Activated naive CD8-positive, alpha-beta T cell treated with anti-CD3 and anti-CD28 coated beads, Interleukin-2, amount 50 U/mL, for 24 hours (primary cell): Measurements from ENCODE around the gene N4BP3.

Experiments used
- ATAC-seq: fragments of 150-1000 bp; cut with Tn5 transposase; one replicate; pipeline ENCODE4 v1.10.0; 2021
- DNase-seq: peaks from one replicate; pipeline ENCODE4 v3.0.0; 2021
- H3K27ac Mint-ChIP-seq: one replicate; pipeline ENCODE4 v1.8.0; 2021; ENCODE audit warnings: mild to moderate bottlenecking, mixed read lengths
- H3K27me3 Mint-ChIP-seq: one replicate; pipeline ENCODE4 v1.8.0; 2021; ENCODE audit warnings: mixed read lengths
- H3K36me3 Mint-ChIP-seq: one replicate; pipeline ENCODE4 v1.8.0; 2021; ENCODE audit warnings: low read depth, mixed read lengths
- H3K4me1 Mint-ChIP-seq: one replicate; pipeline ENCODE4 v1.8.0; 2021; ENCODE audit warnings: mixed read lengths
- H3K4me3 Mint-ChIP-seq: one replicate; pipeline ENCODE4 v1.8.0; 2021; ENCODE audit warnings: mild to moderate bottlenecking, moderate library complexity, mixed read lengths
- H3K9me3 Mint-ChIP-seq: one replicate; pipeline ENCODE4 v1.8.0; 2021; ENCODE audit warnings: mixed read lengths

Gene N4BP3

GRCh38 chr5:178165581-178165980 is 52.2 kb downstream of the N4BP3 start:
- ATAC-seq (no peak), DNase-seq (no peak)
- Mint-ChIP-seq H3K27me3 (peaks cover 15% of the 10 kb centered on the region), H3K9me3 (no peaks in the 10 kb centered on the region), H3K4me1 (peaks cover 3% of the 10 kb centered on the region), H3K36me3 (no peaks in the 10 kb centered on the region), H3K4me3 (no peak overlapping the region), H3K27ac (no peak overlapping the region)

- Mint-ChIP-seq H3K27ac (no peak overlapping the region), H3K36me3 (no peaks in the 10 kb centered on the region), H3K9me3 (no peaks in the 10 kb centered on the region), H3K4me3 (no peak overlapping the region), H3K4me1 (no peaks in the 10 kb centered on the region), H3K27me3 (peaks cover 3% of the 10 kb centered on the region)
- DNase-seq = no peak
- ATAC-seq = no peak
Measured at GRCh38 chr5:178170455-178170854, 57.1 kb downstream of the N4BP3 start.

GRCh38 chr5:178174456-178174855 is 61.1 kb downstream of the N4BP3 start:
- no peaks in the 10 kb centered on the region for H3K4me1 Mint-ChIP-seq
- H3K36me3 Mint-ChIP-seq = no peaks in the 10 kb centered on the region
- no peak overlapping the region for H3K27ac Mint-ChIP-seq
- H3K27me3 Mint-ChIP-seq = peaks cover 3% of the 10 kb centered on the region
- no peak for DNase-seq
- H3K4me3 Mint-ChIP-seq = no peak overlapping the region
- no peak for ATAC-seq
- no peaks in the 10 kb centered on the region for H3K9me3 Mint-ChIP-seq
